ENCODE results near the gene ARHGEF25.
"Not testable (repeated sequence)": the region's sequence is repeated elsewhere in the genome, so short reads cannot be mapped to it uniquely, and the experiment has no call there.

Gene ARHGEF25

DNA sequence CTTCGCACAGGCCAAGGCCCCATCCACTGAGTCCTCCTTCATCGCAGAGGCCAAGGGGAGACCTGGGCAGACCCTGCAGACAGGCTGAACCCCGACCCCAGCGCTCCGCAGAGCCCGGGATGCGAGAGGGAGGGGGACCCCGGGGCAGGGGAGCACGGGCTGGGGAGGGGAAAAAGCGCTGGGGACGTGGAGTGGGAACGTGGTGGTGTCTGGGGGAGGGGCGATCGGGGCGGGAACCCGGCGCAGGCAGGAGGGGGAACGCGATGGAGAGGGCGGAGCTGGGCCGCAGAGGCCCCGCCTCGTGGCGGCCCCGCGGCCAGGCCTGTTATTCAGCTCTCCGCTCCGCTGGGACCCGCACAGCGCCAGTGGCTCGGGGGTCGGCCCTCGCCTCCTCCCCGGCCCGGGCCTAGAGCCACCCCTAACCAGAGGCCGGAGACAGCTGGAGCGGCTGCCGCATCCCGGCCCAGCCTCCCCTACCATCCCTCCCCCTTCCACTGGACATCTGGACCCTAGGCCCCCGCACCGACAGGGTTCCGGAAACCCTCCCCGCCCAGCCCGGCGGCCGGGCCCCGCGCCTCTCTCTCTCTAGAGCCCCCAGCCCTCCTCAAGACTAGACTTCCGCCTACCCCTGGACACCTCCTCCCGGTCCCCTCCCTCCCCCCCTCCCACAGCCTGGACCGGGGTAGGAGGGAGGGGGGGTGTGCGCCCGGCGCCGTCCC is at the start of gene ARHGEF25:
ARHGEF25 (plus strand) TSS at position 328 of the 719 bp plus-strand sequence. CDS start 460 bp downstream, outside the sequence.
- DNase-seq: peak; percentile 54 to 75

DNA sequence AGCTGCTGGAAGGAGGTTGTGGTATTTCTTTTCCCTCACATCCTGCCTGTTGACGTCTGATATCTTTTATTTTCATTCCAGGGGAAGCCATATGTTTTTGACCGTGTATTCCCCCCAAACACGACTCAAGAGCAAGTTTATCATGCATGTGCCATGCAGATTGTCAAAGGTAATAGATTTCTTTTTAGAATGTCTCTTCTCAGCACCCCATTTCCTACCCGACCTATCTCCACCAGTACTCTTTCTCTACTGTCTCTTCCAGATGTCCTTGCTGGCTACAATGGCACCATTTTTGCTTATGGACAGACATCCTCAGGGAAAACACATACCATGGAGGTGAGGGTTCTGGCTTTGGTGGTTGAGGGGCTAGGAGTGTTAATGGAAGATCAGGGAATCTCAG is 47.9 kb upstream of the ARHGEF25 start:
- DNase-seq: no peak

DNA sequence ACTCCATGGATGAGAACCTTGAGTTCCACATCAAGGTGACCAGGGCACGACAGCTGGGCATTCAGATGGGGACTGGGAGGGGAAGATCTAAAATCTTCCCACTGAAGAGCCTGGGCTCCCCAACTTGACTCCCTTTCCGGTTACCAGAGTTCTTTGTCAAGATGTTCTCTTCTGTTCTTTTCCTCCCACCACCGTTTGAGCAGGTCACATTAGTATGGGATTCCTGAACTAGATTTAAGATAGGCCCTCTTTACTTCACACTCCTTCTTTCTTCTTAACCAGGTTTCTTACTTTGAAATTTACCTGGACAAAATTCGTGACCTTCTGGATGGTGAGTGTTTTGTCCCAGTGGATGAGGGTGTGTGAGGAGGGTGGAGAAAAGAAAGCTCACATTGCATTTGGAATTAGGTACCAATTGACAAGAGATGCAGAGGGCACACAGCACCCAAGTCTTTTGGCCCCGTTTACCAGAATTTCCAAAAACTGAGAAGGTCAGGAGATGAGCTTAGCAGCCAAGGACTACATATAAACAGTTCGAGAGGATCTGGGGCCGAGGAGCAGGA is 47.0 kb upstream of the ARHGEF25 start:
- no peak for DNase-seq

DNA sequence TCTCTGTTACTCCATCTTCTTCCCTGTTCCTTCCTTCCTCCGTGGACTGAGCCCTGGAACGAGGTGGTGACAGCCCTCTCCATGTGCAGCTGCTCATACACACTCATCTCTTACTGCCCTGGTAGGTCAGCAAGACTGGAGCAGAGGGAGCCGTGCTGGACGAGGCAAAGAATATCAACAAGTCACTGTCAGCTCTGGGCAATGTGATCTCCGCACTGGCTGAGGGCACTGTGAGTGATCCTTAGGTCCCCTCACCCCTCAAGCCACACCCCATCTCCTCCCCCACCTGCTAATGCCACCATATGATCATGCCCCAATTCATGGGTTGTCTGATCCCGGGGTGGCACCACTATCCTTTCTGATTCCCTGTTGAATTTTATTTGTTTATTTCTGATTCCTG is 42.4 kb upstream of the ARHGEF25 start:
- DNase-seq: no peak

DNA sequence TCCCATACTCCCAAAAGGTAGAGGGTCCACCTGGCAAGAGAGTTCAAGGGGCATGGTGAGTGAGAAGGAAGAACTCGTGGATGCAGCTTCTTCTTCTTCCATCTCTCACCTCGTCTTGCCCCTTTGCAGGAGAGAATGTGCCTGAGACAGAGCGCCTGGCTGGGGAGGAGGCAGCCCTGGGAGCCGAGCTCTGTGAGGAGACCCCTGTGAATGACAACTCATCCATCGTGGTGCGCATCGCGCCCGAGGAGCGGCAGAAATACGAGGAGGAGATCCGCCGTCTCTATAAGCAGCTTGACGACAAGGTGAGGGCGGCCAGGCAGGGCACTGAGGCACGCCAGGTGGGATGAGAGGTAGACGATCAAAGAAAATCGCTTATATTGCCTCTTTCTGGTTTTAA is 41.4 kb upstream of the ARHGEF25 start:
- DNase-seq: no peak

DNA sequence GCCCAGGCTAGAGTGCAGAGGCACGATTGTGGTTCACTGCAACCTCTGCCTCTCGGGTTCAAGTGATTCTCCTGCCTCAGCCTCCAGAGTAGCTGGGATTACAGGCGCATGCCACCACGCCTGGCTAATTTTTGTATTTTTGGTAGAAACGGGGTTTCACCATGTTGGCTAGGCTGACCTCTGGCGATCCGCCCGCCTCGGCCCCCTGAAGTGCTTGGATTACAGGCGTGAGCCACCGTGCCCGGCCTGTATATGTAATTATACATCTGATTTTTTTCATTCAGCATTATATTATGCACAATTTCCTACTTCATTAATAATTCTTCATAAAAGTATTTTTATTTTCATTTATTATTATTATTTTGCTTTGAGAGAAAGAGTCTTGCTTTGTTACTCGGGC is 40.8 kb upstream of the ARHGEF25 start:
- not testable (repeated sequence) for DNase-seq

DNA sequence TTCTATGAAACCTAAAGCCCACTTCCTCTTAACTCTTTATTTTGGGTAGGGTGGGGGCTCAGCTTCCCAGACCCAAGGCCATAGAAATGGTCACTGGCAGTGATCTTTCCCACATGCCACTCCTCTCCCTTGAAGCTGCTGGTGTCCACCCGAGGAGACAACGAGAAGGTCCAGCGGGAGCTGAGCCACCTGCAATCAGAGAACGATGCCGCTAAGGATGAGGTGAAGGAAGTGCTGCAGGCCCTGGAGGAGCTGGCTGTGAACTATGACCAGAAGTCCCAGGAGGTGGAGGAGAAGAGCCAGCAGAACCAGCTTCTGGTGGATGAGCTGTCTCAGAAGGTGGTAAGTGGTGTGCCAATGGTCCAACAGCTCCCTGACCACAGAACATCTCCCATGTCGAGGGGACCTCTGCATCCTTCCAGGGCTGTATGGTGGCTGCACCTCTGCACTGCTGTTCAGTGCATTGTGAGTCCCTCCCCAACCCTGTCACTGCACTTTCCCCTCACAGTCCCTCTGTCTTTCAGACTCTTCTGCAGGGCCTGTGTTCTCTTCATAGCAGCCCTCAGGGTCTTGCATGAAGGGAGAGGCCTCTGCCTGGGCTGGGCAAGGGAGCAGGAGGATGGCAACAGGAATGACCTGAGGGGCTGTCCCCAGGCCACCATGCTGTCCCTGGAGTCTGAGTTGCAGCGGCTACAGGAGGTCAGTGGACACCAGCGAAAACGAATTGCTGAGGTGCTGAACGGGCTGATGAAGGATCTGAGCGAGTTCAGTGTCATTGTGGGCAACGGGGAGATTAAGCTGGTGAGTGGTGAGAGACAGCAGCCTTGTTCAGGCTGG is 39.1 kb upstream of the ARHGEF25 start:
- DNase-seq: no peak

DNA sequence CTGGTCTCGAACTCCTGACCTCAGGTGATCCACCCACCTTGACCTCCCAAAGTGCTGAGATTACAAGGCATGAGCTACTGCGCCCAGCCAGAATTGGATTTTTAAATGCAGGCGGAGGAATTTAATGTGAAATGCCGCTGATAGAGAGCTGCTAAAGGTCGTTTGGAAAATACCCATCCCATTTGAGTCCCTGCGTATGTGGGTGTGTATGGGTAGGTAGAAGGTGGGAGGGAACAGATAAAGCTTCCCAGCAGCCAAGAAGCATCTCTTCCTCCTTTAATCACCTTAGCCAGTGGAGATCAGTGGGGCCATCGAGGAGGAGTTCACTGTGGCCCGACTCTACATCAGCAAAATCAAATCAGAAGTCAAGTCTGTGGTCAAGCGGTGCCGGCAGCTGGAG is 36.4 kb upstream of the ARHGEF25 start:
- DNase-seq: no peak

DNA sequence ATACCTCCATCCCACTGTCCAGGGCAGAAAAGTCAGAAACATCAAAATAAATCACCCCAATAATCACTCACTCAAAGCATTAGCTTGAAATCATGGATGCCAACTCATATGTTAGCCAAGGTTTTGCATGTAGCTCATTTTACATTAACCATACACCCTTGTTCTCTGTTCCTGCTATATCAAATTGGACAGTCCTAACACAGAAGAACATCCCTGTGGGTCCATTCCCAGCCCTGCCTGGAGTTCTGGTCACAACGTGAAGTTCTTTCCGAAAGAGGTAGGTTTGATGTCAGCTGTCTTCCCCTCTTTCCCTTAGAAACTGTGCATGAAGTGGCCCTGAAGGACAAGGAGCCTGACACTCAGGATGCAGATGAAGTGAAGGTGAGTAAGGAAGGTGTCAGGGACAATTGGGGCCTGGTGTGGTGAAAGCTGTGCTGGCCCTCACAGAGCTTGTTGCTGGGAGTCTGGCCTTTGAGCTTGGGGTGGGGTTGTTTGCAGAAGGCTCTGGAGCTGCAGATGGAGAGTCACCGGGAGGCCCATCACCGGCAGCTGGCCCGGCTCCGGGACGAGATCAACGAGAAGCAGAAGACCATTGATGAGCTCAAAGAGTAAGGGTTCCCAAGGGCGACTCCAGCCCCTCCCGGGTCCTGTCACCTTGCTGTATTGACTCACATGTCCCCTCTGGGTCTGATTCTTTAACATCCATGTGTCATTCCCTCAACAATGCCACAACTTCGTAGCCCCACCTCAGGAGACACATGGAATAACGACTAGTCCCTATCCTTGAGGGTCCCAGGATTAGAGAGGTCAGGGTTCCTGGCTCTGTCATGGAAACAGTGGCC is 35.2 kb upstream of the ARHGEF25 start:
- no peak for DNase-seq

DNA sequence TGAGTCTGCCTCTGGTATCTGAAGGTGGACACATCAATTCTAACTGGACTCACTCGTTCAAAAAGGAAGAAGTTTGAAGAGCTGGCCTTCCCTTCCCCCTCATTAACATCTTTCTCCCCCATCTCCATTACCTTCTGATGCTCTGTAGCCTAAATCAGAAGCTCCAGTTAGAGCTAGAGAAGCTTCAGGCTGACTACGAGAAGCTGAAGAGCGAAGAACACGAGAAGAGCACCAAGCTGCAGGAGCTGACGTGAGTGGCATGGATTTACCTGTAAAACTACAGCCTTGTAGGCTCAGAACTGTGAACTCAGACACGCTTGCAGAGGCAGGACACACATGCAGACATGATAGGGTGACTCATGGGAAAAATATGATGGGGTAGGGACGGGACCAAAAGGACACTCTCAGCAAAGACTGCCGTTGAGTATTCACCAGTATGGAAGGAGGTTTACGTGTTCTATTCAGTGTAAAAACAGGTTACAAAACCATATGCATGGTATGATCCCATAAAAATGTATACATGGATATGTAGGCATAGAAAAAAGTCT is 34.5 kb upstream of the ARHGEF25 start:
- no peak for DNase-seq

DNA sequence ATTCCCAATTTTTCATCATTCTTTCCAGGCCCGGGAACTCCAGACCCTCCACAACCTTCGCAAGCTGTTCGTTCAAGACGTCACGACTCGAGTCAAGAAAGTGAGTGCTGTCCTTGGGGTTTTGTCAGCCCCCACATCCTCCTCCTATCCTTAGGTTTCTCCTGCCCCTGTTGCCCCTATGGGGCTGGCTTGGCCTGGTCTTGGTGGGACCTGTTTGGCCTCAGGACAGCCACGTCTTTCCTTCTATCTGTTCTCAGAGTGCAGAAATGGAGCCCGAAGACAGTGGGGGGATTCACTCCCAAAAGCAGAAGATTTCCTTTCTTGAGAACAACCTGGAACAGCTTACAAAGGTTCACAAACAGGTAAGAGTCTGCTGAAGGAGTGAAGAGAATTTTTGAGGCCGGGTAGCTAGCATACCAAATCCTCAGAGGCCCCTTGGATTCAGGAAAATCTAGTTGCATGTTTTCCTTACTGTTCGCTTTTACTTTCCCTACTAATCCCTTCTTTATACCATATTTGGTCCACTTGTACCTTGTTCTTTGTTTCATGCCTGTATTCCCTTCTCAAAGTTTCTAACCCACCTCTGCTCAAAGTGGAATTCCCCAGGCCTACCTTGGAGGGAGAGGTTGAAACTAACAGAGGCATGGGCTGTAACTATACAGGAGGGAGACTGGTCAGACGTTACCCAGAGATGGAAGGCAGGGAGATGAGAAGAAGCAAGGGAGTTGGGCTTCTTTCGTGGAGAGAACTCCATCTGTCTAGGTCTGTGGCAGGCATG is 33.1 kb upstream of the ARHGEF25 start:
- DNase-seq: no peak

DNA sequence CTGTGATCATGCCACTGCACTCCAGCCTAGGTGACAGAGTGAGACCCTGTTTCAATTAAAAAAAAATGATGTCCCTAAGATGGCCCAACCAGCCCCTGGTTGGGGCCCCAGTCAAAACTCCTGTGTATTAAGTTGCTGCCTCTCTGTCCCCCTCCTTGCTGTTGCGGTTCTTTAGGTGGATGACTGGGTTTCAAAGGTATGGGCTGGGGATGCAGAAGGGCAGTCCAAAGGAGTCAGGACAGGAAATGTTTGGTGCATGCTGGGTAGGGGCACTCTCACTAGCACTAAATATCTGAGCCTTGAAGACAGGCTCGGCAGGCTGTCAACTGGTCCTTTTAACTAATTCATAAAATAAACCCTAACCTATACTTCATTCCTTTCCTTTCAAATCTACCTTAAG is 32.2 kb upstream of the ARHGEF25 start:
- DNase-seq: no peak

DNA sequence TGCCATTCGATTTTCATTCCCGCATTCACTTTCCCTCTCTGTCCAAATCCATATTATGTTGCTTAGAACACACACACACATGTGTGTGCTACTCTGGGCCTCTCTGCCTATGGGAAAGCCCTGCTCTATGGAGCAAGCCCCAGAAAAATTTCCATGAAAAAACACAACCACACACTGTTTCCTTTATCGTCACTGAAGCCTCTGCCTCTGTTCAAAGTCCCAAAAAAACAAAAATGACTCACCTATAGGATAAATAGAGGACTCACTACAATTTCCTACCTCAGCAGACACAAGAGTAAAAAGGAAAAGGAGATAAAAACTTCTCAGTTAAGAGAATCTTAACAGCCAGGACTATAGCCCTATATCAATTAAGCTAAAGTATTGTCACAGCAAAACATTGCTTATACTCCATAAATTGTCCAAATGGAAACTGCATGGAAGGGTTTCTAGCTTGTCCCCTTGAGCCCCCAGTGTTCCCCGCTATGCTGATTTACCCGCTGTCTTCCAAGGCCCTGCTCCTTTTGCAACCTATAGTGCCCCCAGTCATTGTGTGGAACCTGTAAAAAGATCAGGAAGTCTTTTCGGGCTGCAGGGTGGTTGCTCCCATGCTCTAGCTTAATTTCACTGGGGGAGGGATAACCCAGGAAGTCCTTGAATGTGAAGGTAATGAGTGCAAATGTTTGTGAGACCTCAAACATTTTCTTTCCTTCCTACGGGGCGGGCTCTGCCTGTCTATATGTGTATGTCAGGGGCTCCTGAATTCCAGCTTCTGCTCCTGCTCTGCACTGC is 31.4 kb upstream of the ARHGEF25 start:
- no peak for DNase-seq

DNA sequence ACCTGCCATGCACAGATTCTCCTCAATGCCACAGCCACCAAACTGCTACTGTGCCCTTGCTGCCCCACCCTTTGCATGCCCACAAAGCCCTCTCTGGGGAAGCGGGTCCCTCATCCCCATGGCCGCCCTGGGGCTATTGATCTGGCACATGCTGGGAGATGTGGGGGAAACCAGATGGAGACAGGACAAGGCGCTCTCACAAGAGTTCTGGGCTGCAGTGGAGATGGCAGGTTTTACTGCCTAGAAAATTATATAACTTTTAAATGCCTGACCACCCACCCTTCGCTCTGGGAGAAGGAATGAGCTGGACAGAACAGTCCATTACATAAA is 30.8 kb upstream of the ARHGEF25 start:
- DNase-seq: no peak

DNA sequence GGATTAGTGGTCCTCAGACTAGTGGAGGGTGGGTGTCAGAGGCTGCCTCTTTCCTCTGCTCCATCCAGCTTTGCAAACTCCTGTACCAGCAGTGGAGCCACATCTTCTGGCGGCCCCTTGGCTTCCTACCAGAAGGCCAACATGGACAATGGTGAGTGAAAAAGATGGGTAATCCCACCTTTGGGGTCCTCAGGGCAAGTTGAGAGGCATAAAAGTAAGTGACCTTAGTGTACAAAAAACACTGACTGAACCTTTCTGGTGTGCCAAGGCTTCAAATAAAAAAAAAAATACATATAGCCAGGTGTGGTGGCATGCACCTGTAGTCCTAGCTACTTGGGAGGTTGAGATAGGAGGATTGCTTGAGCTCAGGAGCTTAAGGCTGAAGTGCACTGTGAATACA is 29.4 kb upstream of the ARHGEF25 start:
- DNase-seq: no peak

DNA sequence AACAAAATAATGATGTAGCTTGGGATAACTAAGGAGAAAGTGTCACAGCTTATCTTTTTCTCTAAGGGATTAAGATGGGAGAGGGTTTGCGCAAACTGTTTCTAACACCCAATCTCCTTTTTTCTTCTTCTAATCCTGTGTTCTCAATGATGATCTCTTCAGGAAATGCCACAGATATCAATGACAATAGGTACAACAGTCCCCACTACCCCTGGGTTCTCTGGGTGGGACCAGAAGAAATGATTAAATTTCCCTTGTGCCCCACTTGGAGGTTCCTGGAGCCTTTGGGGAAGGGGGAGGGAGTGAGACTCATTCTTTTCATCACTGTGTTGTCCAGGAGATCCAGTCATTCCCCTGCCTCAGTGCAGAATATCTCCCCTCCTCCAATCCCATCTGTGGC is 28.8 kb upstream of the ARHGEF25 start:
- no peak for DNase-seq

DNA sequence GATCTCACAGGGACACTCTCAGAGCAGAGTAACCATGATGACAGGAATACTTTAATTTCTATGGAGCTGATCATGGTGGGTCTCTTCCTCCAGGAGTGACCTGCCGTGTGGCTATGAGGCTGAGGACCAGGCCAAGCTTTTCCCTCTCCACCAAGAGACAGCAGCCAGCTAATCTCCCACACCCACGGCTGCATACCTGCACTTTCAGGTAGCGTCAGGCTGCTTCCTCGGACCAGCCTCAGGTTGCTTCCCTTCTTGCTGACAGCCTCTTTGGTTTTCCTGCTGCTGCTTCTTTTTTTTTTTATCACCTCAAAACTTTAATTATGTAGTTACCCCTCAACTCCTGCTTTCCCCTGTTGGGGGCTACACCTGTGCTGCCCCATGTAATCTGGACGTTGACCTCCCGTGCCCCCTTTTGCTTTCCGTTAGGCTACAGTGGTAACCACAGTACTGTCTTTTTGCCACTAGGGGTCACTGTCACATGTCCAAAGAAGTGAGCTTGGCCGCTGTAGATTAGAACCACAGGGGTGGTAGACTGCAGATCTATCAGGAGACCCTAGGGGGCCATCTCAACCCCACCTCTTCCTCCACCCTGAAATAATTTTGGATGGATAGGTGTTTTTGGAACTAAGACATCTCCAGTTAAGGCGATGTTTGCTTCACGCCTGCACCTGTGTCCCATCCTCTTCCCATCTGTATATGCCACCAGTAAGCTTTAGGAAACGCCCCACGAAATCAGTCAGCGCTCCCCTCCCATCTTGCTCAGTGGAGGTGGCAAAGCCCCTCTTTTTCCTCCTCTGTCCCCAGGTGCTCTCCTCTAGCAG is 28.0 kb upstream of the ARHGEF25 start:
- peak; percentile 50 to 73 for DNase-seq

DNA sequence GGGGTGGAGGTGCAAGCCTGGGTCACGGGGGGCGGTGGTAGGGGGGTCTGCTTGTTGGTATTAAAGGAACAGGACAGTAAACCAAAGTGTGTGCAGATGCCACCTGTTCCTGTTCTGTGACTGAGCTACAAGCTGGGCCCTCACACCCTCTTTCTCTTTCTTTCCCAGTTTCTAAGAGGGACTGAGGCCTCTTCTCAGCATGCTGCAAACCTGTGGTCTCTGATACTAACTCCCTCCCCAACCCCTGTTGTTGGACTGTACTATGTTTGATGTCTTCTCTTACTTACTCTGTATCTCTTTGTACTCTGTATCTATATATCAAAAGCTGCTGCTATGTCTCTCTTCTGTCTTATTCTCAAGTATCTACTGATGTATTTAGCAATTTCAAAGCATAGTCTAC is 27.2 kb upstream of the ARHGEF25 start:
- DNase-seq: no peak

DNA sequence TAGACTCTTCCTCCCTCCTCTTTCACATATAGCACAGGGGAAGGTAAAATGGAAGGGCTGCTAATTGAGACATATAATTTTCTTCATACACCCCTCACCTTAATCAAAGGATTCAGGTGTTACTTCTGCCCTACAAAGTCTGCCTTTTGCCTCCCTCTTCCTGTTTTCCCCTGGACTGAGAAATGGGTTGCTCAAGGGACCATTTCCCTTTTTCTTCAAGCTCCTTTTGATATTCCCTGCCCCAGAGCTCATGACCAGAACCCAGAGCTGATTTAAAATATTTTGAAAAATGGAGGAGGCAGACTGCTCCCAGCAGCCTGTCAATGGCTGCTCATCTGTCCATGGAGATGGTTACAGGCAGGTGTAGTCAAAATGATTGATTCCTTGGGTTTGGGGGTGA is 26.5 kb upstream of the ARHGEF25 start:
- DNase-seq: no peak

DNA sequence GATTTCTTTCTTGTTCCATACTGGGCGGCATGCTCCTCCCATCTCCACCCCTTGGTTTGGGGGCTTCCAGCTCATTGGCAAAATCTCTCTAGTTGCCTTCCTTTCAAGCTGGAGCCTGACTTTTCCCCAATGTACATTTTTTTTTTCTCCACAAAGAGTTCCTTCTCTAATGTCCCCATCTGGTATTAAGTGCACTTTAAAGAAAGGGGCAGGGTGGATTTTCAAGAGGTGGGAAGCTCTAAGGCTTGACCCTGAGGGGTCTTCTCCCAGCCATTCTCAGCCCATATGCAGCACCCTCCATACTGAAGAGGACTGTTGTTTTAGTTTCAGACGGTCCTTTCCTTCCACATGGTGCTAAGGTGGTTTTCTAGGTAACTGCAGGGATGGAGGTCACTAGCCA is 26.1 kb upstream of the ARHGEF25 start:
- DNase-seq: no peak

Measured in stimulated activated CD4-positive, alpha-beta T cell treated with anti-CD3 and anti-CD28 coated beads, Interleukin-2, amount 100 ng/mL, for 24 hours (primary cell).